Ishikawa (cell line): Measurements from ENCODE around the gene MTA2.
A peak's percentile ranks its signal among the peaks of the same experiment; 100 is the strongest.

Experiments used
- CEBPB ChIP-seq: IDR thresholded peaks from 2 replicates; pipeline ENCODE4 v1.6.1; 2012
- CREB1 ChIP-seq: IDR thresholded peaks from 2 replicates; pipeline ENCODE4 v1.6.1; 2012; ENCODE audit warnings: low read depth
- EGR1 ChIP-seq: IDR thresholded peaks from 2 replicates; pipeline ENCODE4 v1.6.1; 2012
- EP300 ChIP-seq: IDR thresholded peaks from 2 replicates; pipeline ENCODE4 v1.6.1; 2012; ENCODE audit warnings: borderline replicate concordance
- FOXM1 ChIP-seq: IDR thresholded peaks from 2 replicates; pipeline ENCODE4 v1.6.1; 2012; ENCODE audit warnings: low read depth, borderline replicate concordance
- NFIC ChIP-seq: IDR thresholded peaks from 2 replicates; pipeline ENCODE4 v1.6.1; 2012
- RAD21 ChIP-seq: IDR thresholded peaks from 2 replicates; pipeline ENCODE4 v1.6.1; 2012; ENCODE audit warnings: low read depth
- TAF1 ChIP-seq: IDR thresholded peaks from 2 replicates; pipeline ENCODE4 v1.6.1; 2012; ENCODE audit warnings: low read depth, mild to moderate bottlenecking
- TCF12 ChIP-seq: IDR thresholded peaks from 2 replicates; pipeline ENCODE4 v1.6.1; 2012; ENCODE audit warnings: low read depth
- TEAD4 ChIP-seq: IDR thresholded peaks from 2 replicates; pipeline ENCODE4 v1.6.1; 2012
- YY1 ChIP-seq: IDR thresholded peaks from 2 replicates; pipeline ENCODE4 v1.6.1; 2012; ENCODE audit warnings: low read depth
- ZBTB7A ChIP-seq: IDR thresholded peaks from 2 replicates; pipeline ENCODE4 v1.6.1; 2012; ENCODE audit warnings: low read depth
- TF ChIP-seq, protein P1 (sequence below): IDR thresholded peaks from 2 replicates; pipeline ENCODE4 v1.6.1; 2012; ENCODE audit warnings: low read depth, mild to moderate bottlenecking
- TF ChIP-seq, protein P2 (sequence below): IDR thresholded peaks from 2 replicates; pipeline ENCODE4 v1.6.1; 2012
- TF ChIP-seq, protein P3 (sequence below): IDR thresholded peaks from 2 replicates; pipeline ENCODE4 v1.6.1; 2012

MTA2 gene

DNA sequence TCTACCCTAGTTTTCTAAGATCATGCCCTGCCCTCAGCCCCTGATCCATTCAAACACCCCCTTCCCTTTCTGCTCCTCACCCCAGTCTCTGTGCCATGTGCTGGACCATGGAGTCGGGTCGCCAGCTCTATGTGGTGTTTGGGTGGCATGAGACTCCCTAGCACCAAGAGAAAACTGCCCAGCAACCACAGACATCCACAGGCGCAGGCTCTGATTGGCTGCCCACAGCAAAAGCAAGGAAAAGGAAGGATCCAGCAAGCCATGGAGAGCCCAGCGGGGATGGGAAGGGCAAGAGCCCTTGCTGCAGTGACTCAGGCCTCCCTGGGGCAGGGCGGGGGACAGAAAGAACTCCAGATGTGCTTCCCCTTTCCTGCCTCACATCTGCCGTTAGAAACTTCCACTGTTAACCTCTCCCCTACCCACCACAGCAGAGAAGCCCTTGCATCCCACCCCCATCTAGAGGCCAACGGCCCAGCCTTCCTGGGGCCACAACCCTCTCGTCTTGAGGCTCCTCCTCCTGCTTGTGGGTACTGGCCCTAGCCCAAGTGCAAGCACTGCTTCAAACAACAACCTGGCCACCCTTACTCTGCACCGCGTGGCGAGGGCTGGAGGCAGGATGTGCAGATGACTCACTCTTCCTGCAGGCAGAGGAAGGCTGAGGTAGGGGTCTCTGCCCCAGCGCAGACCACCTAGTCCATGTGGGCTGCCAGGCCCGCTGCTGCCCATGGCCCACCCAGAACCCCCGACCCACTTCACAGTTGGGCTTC lies 45.4 kb downstream of the MTA2 start:
- TF ChIP-seq CREB1 (peak; percentile 76), RAD21 (no peak), ZBTB7A (peak; percentile 99), NFIC (no peak), TEAD4 (no peak), YY1 (no peak), CEBPB (no peak), EP300 (no peak), TCF12 (peak; percentile 34), FOXM1 (no peak), TAF1 (no peak), EGR1 (no peak)
- TF ChIP-seq, protein P1, sequence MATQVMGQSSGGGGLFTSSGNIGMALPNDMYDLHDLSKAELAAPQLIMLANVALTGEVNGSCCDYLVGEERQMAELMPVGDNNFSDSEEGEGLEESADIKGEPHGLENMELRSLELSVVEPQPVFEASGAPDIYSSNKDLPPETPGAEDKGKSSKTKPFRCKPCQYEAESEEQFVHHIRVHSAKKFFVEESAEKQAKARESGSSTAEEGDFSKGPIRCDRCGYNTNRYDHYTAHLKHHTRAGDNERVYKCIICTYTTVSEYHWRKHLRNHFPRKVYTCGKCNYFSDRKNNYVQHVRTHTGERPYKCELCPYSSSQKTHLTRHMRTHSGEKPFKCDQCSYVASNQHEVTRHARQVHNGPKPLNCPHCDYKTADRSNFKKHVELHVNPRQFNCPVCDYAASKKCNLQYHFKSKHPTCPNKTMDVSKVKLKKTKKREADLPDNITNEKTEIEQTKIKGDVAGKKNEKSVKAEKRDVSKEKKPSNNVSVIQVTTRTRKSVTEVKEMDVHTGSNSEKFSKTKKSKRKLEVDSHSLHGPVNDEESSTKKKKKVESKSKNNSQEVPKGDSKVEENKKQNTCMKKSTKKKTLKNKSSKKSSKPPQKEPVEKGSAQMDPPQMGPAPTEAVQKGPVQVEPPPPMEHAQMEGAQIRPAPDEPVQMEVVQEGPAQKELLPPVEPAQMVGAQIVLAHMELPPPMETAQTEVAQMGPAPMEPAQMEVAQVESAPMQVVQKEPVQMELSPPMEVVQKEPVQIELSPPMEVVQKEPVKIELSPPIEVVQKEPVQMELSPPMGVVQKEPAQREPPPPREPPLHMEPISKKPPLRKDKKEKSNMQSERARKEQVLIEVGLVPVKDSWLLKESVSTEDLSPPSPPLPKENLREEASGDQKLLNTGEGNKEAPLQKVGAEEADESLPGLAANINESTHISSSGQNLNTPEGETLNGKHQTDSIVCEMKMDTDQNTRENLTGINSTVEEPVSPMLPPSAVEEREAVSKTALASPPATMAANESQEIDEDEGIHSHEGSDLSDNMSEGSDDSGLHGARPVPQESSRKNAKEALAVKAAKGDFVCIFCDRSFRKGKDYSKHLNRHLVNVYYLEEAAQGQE, result no peak
- TF ChIP-seq, protein P2, sequence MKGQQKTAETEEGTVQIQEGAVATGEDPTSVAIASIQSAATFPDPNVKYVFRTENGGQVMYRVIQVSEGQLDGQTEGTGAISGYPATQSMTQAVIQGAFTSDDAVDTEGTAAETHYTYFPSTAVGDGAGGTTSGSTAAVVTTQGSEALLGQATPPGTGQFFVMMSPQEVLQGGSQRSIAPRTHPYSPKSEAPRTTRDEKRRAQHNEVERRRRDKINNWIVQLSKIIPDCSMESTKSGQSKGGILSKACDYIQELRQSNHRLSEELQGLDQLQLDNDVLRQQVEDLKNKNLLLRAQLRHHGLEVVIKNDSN, result no peak
- TF ChIP-seq, protein P3, sequence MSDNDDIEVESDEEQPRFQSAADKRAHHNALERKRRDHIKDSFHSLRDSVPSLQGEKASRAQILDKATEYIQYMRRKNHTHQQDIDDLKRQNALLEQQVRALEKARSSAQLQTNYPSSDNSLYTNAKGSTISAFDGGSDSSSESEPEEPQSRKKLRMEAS, result peak; percentile 96

DNA sequence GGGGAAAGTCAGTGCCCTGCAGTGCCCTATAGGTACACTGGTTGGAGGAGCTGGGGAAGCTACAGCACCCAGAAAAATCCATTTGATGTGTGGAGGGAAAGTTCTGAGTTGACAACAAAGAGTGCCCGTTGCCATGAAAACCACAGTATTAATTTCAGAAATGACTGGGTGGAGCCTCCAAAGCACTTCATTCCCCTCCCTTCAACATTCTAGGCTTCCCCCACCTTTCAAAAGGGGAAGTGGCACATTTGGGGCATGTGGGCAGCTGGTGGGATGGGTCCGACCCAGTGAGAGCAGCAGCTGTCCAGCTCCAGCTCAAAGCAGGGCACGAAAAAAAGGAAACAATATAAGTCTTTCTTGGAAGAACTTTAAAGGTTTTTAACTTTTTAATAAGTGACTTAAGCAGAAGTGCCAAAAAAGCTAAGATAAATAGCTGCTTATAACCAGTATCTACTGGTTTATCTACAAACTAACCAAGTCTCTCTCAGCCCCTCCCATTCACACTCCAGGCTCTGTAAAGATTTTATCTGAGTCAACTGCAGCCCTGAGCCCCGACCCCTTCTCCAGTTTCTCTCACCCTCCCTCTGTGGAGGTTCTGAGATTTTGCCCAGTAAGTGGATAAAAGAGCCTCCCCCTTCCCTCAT lies 46.1 kb downstream of the MTA2 start:
- TF ChIP-seq TEAD4, result no peak
- no peak for TF ChIP-seq EGR1
- TF ChIP-seq CEBPB, result no peak
- no peak for TF ChIP-seq RAD21
- no peak for TF ChIP-seq TAF1
- TF ChIP-seq YY1, result no peak
- TF ChIP-seq TCF12, result no peak

DNA sequence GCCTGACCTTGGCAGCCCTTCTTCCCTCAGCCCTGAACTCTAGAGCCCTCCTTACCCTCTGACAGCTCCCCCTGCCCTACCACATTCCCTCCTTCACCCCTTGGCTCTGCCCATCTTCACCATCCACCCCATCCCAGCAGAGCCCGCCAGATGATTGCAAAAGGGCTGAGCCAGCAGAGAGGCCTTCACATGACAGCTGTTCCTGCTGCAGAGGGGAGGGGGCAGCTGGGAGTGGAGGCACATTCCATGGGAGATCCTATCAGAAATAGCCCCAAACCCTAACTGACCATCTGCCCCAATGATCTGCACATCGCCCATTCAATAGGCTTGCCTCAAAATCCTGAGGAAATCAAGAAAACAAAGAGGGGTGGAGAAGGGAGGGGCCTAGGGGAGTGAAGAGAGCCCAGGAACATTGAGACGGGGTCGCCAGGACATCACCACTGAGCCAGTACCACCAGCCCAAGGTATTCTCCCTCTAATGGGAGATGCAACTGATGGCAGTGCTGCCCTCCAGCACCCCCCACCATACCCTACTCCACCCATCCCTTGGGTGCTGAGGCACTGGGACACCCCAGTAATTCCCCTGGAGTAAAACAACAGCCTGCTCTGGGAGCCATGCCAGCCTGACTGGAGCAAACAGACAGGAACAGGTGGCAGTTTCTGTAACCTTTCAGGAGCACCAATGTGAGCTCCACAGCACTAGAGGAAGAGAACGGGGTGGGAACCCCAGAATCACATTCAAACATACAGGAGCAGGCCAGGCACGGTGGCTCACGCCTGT lies 47.1 kb downstream of the MTA2 start:
- TF ChIP-seq, protein P3, result no peak
- TF ChIP-seq CEBPB, result no peak
- no peak for TF ChIP-seq NFIC
- no peak for TF ChIP-seq TCF12
- TF ChIP-seq, protein P1, result no peak
- TF ChIP-seq TEAD4, result no peak
- TF ChIP-seq ZBTB7A, result no peak
- no peak for TF ChIP-seq FOXM1
- no peak for TF ChIP-seq EGR1
- TF ChIP-seq RAD21, result no peak
- no peak for TF ChIP-seq TAF1
- TF ChIP-seq YY1, result no peak

DNA sequence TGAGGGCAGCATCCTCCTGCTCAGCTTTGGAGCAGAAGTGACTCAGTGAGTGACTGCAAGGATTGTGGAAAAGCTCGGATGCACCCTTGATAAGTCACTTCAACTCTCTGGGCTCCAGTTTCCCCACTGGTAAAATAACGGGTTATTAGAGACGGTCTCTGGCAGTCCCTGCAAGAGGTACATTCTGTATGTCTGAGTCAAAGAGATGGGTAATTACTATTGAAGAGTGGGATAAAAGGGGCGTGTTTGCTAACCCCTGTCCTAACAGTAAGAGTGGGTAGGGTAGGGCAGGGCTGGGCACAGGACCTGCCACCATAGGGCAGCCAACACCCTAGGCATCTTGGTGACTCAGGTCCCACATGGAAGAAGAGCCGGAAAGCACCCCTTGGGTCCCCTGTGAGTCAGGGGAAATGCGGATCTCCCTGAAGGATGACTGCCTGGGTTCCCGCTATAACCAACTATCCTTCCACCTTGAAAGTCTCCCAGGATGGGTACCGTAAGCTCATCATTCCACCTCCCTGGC lies 47.8 kb downstream of the MTA2 start:
- TF ChIP-seq EGR1 (no peak), TEAD4 (0 out of 2 replicates have a peak, but pooled peaks have one; percentile 2), ZBTB7A (0 out of 2 replicates have a peak, but pooled peaks have one; percentile 0)

DNA sequence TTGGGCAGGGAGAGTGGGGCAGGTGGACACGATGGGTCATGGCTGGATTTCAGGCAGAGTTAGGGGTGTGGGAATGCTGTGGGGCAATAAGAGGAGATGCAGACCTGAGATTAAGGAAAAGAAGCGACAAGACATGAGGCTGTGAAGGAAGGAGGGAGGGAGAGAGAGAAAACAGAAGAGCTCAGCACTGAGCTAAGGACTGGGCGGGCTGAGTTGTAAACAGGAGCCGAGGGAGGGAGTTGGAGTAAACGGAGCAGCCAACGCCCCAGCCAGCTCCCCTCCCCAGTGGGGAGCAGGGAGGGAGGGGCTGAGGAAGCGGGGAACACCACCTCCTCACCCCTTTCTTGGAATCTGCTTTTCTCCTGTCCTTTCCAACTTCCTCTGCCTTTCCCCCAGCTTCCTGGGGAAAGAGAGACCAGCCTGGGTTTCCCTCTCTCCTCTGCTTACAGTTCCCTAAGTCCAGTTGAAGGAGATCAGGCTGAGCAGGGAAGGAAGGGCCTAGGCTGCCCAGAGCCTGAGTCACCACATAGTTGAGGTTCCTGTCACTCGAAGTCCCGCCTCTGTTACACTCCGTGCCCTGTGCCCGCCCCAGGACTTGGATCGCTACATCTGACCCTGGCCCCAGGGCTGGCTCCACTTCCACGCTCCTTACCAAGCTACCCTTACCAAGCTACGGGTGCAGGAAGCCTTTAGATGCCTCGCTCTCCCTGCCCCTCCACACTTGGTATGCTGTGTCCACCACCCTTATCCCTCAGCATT lies 48.4 kb downstream of the MTA2 start:
- no peak for TF ChIP-seq RAD21
- TF ChIP-seq TAF1, result no peak
- no peak for TF ChIP-seq EGR1
- TF ChIP-seq CREB1, result no peak
- TF ChIP-seq TEAD4, result peak; percentile 81
- peak; percentile 92 for TF ChIP-seq EP300
- TF ChIP-seq, protein P2, result no peak; the same call in 1 of the 2 replicates
- TF ChIP-seq YY1, result no peak
- TF ChIP-seq, protein P1, result no peak
- TF ChIP-seq NFIC, result peak; percentile 10; the same call in 1 of the 2 replicates
- TF ChIP-seq TCF12, result no peak
- 0 out of 2 replicates have a peak, but pooled peaks have one; percentile 17 for TF ChIP-seq ZBTB7A
- TF ChIP-seq, protein P3, result peak; percentile 31
- no peak for TF ChIP-seq CEBPB
- TF ChIP-seq FOXM1, result no peak
